ENCODE results near the gene ZNF438.
"Not testable (repeated sequence)": the region's sequence is repeated elsewhere in the genome, so short reads cannot be mapped to it uniquely, and the experiment has no call there.

The ZNF438 gene

DNA sequence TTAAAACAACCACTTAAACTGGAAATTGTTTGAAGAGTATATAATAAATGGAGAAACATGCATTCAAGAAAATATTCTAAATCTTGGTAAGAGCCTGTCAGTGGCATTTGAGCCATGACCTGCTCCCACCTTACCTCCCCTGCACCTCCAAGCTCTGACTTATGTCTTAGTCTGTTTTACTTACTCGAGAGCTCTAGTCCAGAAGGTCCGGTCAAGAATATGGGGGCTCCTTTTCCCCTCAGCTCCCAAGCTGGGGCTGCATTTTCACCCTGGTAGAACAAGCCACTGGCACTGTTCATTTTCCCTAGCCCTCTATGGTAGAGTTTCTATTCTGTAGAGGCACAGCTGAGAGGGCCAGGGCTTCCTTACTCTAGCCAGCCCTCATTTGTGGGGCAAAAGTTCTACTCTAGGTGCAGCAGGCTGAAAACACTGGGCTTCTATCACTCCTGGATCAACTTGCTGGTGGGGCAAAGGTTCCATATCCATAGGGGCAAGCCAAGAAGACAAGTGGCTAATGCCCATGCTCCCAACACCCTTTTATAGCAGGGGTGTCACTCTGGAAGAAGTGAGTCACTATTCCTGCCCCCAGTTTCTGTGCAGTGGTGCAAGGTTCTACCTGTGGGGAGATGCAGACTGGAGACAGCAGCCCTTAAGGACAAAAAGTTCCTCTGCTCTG lies 40.6 kb downstream of the ZNF438 start:
- TF ChIP-seq, protein P1, sequence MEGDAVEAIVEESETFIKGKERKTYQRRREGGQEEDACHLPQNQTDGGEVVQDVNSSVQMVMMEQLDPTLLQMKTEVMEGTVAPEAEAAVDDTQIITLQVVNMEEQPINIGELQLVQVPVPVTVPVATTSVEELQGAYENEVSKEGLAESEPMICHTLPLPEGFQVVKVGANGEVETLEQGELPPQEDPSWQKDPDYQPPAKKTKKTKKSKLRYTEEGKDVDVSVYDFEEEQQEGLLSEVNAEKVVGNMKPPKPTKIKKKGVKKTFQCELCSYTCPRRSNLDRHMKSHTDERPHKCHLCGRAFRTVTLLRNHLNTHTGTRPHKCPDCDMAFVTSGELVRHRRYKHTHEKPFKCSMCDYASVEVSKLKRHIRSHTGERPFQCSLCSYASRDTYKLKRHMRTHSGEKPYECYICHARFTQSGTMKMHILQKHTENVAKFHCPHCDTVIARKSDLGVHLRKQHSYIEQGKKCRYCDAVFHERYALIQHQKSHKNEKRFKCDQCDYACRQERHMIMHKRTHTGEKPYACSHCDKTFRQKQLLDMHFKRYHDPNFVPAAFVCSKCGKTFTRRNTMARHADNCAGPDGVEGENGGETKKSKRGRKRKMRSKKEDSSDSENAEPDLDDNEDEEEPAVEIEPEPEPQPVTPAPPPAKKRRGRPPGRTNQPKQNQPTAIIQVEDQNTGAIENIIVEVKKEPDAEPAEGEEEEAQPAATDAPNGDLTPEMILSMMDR (IDR thresholded peaks at IDR 0.05; ENCODE audit: low read depth, low read length) = no peak
- no peak for DNase-seq (ENCODE audit: extremely low read depth, low read depth)

DNA sequence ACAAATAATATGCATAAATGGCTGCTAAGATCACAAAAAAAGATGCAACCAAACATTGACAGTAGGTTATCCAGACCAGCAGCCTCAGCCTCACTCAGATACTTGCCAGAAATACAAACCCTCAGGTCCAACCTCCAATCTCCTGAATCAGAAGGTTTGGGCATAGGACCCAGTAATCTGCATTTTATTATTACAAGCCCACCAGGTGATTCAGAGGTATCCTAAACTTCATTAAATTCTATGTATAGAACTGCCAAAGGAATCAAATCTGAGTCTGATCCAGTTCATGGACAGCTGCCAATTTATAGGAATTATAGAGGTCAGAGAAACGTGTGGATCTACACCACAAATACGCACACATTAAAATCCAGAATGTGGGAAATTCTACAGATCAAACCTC lies 41.3 kb downstream of the ZNF438 start:
- no peak for DNase-seq (ENCODE audit: extremely low read depth, low read depth)
- TF ChIP-seq, protein P1 (IDR thresholded peaks at IDR 0.05; ENCODE audit: low read depth, low read length) = no peak

DNA sequence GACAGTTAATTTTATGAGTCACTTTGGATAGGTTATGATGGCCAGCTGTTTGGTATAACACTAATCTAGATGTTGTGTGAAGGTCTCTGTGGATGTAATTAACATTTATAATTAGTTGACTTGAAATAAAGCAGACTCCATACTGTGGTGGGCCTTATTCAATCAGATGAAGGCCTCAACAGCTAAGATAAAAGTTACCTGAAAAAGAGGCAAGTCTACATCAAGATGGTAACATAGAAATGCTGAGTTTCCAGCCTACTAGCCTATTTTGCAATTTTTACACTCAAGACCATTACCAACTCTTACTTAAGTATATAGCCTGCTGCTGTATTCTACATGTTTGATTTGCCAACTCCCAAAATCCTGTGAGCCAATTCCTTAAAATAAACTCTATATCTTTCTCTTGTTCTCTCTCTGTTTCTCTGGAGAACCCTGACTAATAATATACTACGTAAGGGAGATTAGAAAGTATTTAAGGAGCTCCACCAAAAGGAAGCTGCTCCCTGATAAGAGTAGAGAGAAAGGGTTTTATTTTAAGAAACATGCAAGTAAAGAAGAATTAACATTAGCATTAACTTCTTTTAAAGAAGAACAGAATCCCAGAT lies 42.7 kb downstream of the ZNF438 start:
- no peak for DNase-seq (ENCODE audit: extremely low read depth, low read depth)
- TF ChIP-seq, protein P1 (IDR thresholded peaks at IDR 0.05; ENCODE audit: low read depth, low read length) = no peak

DNA sequence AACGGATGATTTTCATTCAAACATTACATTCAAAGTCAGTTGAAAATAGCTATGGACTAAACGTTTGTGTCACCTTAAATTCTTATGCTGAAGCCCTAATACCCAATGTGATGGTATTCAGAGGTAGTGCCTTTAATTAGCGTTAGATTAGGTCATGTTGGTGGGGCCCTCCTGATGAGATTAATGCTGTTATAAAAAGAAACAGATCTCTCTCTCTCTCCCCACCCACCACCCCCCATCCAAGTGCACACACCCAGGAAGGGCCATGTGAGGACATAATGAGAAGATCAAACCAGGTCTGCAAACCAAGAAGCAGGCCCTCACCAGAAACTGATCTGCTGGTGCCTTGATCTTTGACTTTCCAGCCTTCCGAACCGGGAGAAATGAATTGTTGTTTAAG lies 44.2 kb downstream of the ZNF438 start:
- no peak for DNase-seq (ENCODE audit: extremely low read depth, low read depth)
- TF ChIP-seq, protein P1 (IDR thresholded peaks at IDR 0.05; ENCODE audit: low read depth, low read length) = no peak

DNA sequence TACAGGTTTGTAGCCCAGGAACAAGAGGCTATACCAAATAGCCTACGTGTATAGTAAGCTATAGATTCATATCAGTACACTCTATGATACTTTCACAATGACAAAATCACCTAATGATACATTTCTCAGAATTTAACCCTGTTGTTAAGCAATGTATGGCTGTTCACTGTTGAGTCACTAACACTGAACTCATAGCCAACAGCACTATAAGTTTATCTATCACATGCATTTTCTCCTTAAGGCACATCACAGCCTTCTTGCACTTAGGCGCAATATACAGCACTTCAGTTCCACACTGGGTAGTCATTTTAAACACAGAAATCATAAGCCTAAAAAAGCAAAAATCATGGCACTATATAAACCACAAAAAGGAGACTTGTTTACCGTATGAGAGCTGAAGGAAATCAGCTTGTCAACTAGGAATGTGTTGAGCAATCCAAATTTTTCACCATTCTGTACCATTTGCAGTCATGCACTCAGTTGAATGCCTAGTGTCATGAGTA lies 45.6 kb downstream of the ZNF438 start:
- TF ChIP-seq, protein P1 (IDR thresholded peaks at IDR 0.05; ENCODE audit: low read depth, low read length) = no peak

DNA sequence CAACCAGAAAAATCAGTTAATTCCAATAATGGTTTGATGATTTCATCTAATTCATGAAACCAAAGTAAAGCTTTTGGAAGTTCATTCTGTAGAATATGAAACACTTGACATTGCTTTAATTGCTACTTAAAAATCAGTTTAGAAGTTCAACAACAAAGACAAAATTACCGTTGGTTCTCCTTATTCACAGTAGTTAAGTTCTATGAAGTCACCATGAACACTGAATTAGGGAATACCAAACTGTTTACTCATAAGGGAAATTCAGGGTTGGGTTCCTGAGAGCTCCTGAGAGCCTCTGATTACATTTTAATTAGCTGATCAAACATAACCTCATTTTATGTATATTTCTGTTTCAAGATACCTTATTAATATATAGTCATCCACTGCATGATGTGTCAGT lies 46.2 kb downstream of the ZNF438 start:
- TF ChIP-seq, protein P1 (IDR thresholded peaks at IDR 0.05; ENCODE audit: low read depth, low read length) = no peak
- no peak for DNase-seq (ENCODE audit: extremely low read depth, low read depth)

More for the DNA sequence above, 45.6 kb downstream of the ZNF438 start:
- no peak for DNase-seq (ENCODE audit: extremely low read depth, low read depth)

DNA sequence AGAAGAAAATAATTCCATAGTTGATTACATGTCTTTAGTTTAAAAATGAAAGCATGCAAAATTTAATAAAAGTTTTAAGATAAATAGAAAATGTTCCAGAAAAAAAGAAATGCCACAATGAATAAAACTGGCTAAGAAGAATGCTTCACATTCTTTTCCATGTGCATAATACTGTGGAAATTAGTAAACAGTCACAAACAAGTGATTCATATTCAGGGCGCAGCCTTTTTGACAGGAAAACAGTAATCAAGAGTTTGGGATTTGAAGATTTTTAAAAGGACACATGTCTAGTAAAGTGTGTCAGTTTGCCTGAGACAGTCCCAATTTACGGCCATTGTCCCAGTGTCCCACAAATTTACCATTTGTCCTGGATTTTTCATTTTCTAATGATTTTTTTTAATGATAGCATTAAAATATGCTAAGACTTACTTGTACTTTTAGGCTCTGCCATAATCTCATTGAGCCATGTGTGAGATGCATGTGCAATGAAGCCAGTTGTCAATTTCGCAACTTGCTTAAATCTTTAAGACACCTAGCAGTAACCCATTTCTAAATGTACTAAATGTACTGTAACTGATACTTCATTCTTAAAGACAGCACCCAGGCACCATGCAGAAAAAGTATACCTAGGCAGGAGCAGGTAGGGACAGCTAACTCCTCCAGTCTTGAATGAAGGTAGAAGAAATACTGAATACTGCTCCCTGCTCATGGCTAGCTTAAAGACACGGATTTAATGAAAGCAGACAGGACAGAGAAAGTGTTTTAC lies 46.9 kb downstream of the ZNF438 start:
- TF ChIP-seq, protein P1 (IDR thresholded peaks at IDR 0.05; ENCODE audit: low read depth, low read length) = no peak
- no peak for DNase-seq (ENCODE audit: extremely low read depth, low read depth)

DNA sequence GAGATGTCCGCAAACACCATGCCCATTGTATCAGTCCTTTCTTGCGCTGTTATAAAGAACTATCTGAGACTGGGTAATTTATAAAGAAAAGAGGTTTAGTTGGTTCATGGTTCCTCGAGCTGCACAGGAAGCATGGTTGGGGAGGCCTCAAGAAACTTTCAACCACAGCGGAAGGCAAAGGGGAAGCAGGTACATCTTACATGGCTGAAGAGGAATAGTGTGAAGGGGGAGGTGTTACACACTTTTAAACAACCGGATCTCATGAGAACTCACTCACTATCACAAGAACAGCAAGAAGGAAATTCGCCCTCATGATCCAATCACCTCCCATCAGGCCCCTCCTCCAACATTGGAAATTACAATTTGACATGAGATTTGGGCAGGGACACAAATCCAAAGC lies 48.5 kb downstream of the ZNF438 start:
- DNase-seq (ENCODE audit: extremely low read depth, low read depth) = not testable (repeated sequence)
